ENCODE measurements around the gene RHCE.

GRCh38 chr1:25458541-25459298 is 38.1 kb upstream of the RHCE start:
- TF ChIP-seq ZBTB43 (CRISPR knock-in tag; IDR thresholded peaks at IDR 0.05) (no peak), CTCF (IDR thresholded peaks at IDR 0.05) (no peak), MAX (CRISPR knock-in tag; IDR thresholded peaks at IDR 0.05) (no peak), ZNF423 (CRISPR knock-in tag; IDR thresholded peaks at IDR 0.05) (no peak), SP1 (CRISPR knock-in tag; conservative IDR thresholded peaks at IDR 0.05) (no peak), GABPB1 (CRISPR knock-in tag; IDR thresholded peaks at IDR 0.05) (no peak)
